ENCODE data around the gene RERE.

GRCh38 chr1:8595332-8595731, 222.1 kb downstream of the RERE start:
- TF ChIP-seq ELF4 (CRISPR knock-in tag; IDR thresholded peaks at IDR 0.05; ENCODE audit: low read depth) (no peak), JAZF1 (CRISPR knock-in tag; IDR thresholded peaks at IDR 0.05) (no peak), NFYB (CRISPR knock-in tag; conservative IDR thresholded peaks at IDR 0.05; ENCODE audit: low read depth) (no peak), MYBL2 (CRISPR knock-in tag; IDR thresholded peaks at IDR 0.05) (no peak), SP1 (CRISPR knock-in tag; conservative IDR thresholded peaks at IDR 0.05) (no peak), GTF2I (CRISPR knock-in tag; conservative IDR thresholded peaks at IDR 0.05) (no peak), ESRRA (CRISPR knock-in tag; IDR thresholded peaks at IDR 0.05; ENCODE audit: borderline replicate concordance) (no peak), E2F5 (CRISPR knock-in tag; IDR thresholded peaks at IDR 0.05) (no peak), CBFB (CRISPR knock-in tag; IDR thresholded peaks at IDR 0.05; ENCODE audit: low read depth) (no peak)
- TF ChIP-seq, protein P1, sequence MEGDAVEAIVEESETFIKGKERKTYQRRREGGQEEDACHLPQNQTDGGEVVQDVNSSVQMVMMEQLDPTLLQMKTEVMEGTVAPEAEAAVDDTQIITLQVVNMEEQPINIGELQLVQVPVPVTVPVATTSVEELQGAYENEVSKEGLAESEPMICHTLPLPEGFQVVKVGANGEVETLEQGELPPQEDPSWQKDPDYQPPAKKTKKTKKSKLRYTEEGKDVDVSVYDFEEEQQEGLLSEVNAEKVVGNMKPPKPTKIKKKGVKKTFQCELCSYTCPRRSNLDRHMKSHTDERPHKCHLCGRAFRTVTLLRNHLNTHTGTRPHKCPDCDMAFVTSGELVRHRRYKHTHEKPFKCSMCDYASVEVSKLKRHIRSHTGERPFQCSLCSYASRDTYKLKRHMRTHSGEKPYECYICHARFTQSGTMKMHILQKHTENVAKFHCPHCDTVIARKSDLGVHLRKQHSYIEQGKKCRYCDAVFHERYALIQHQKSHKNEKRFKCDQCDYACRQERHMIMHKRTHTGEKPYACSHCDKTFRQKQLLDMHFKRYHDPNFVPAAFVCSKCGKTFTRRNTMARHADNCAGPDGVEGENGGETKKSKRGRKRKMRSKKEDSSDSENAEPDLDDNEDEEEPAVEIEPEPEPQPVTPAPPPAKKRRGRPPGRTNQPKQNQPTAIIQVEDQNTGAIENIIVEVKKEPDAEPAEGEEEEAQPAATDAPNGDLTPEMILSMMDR (IDR thresholded peaks at IDR 0.05), result no peak
- TF ChIP-seq, protein P2, sequence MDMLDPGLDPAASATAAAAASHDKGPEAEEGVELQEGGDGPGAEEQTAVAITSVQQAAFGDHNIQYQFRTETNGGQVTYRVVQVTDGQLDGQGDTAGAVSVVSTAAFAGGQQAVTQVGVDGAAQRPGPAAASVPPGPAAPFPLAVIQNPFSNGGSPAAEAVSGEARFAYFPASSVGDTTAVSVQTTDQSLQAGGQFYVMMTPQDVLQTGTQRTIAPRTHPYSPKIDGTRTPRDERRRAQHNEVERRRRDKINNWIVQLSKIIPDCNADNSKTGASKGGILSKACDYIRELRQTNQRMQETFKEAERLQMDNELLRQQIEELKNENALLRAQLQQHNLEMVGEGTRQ (CRISPR knock-in tag; IDR thresholded peaks at IDR 0.05), result no peak
- TF ChIP-seq, protein P3, sequence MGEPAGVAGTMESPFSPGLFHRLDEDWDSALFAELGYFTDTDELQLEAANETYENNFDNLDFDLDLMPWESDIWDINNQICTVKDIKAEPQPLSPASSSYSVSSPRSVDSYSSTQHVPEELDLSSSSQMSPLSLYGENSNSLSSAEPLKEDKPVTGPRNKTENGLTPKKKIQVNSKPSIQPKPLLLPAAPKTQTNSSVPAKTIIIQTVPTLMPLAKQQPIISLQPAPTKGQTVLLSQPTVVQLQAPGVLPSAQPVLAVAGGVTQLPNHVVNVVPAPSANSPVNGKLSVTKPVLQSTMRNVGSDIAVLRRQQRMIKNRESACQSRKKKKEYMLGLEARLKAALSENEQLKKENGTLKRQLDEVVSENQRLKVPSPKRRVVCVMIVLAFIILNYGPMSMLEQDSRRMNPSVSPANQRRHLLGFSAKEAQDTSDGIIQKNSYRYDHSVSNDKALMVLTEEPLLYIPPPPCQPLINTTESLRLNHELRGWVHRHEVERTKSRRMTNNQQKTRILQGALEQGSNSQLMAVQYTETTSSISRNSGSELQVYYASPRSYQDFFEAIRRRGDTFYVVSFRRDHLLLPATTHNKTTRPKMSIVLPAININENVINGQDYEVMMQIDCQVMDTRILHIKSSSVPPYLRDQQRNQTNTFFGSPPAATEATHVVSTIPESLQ (CRISPR knock-in tag; IDR thresholded peaks at IDR 0.05), result no peak
- TF ChIP-seq, protein P4, sequence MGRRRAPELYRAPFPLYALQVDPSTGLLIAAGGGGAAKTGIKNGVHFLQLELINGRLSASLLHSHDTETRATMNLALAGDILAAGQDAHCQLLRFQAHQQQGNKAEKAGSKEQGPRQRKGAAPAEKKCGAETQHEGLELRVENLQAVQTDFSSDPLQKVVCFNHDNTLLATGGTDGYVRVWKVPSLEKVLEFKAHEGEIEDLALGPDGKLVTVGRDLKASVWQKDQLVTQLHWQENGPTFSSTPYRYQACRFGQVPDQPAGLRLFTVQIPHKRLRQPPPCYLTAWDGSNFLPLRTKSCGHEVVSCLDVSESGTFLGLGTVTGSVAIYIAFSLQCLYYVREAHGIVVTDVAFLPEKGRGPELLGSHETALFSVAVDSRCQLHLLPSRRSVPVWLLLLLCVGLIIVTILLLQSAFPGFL (CRISPR knock-in tag; IDR thresholded peaks at IDR 0.05; ENCODE audit: borderline replicate concordance), result no peak

Measured in WTC11 (cell line).